GM12872 (cell line): ENCODE results near the gene C5orf15.

Source experiments
- TF ChIP-seq, protein P1 (sequence below): IDR thresholded peaks from 3 replicates; pipeline ENCODE4 v1.5.1; 2011; ENCODE audit warnings: low read depth, mild to moderate bottlenecking, low read length, moderate library complexity; ENCODE audit not compliant: insufficient read depth

C5orf15 gene

DNA sequence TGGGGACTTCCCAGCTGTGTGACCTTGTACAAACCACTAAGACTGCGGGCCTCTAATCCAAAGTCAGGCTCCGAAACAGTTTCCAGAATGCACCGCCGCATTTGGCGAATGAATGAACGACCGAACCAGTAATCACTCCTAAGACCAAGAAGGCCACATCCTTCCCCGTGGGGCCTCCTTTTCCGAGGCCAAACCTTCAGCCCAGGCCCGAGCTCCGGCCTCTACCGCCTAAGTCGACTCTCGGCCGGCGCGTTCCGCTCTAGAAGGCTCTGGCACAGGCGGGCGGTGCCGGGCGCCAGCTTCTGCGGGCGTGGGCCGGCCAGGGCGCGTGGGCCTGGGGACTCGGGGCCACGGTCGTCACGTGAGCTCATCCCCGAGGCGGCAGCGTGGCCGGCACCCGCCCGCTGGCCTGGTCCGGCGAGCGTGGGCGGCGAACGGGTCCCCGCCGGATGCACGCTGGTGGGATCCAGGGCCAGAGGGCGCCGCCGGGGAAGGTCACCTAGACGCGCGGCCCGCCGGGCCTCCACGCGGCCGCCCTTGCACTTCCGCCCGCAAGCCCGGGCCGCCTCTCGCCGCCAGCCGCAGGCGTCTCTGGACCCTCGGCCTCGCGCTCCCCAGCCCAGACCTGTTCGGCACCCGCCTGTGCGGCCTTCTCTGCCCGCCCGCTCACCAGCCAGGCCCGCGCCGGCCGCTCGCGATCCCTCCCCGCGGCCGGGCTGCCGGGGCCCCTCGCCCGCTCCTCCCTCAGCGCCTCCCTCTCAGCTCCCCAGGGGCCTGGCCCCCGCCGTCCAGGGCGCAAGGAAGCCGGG lies 35.6 kb upstream of the C5orf15 start:
- TF ChIP-seq, protein P1, sequence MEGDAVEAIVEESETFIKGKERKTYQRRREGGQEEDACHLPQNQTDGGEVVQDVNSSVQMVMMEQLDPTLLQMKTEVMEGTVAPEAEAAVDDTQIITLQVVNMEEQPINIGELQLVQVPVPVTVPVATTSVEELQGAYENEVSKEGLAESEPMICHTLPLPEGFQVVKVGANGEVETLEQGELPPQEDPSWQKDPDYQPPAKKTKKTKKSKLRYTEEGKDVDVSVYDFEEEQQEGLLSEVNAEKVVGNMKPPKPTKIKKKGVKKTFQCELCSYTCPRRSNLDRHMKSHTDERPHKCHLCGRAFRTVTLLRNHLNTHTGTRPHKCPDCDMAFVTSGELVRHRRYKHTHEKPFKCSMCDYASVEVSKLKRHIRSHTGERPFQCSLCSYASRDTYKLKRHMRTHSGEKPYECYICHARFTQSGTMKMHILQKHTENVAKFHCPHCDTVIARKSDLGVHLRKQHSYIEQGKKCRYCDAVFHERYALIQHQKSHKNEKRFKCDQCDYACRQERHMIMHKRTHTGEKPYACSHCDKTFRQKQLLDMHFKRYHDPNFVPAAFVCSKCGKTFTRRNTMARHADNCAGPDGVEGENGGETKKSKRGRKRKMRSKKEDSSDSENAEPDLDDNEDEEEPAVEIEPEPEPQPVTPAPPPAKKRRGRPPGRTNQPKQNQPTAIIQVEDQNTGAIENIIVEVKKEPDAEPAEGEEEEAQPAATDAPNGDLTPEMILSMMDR, result no peak

DNA sequence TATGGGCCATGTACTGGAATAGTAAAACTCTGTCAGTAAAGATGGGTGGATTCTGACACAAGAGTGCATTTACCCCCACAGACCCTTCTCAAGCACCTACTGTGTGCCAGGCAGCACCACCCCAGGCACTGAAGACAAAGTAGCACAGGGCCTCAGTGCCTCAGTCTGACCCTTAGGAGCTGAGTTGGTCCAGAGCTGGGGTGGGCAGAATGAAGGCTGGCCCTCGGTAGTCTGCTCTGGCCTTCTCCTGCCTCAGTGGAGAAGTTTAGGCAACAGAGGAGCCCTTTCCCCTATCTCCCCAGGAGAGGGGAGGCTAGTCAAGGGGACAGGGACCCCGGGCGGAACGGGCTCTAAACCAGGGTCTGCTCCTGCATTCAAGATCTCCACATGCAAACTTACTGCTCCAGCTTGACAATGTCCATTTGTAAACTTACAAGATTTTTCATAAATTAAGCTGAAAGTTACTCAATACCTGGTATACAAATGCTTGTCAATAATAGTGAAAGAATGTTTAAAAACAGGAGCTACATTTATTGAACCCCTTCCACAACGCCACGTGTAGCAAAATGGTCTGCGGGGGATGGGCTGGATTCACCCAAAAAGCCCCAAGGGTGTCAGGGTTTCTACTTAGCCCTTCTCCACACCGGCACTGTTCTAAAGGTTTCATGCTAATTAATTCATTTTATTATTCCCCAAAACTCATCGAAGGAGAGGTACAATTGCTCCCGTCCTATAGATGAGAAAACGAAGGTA lies 34.8 kb upstream of the C5orf15 start:
- TF ChIP-seq, protein P1, result no peak

DNA sequence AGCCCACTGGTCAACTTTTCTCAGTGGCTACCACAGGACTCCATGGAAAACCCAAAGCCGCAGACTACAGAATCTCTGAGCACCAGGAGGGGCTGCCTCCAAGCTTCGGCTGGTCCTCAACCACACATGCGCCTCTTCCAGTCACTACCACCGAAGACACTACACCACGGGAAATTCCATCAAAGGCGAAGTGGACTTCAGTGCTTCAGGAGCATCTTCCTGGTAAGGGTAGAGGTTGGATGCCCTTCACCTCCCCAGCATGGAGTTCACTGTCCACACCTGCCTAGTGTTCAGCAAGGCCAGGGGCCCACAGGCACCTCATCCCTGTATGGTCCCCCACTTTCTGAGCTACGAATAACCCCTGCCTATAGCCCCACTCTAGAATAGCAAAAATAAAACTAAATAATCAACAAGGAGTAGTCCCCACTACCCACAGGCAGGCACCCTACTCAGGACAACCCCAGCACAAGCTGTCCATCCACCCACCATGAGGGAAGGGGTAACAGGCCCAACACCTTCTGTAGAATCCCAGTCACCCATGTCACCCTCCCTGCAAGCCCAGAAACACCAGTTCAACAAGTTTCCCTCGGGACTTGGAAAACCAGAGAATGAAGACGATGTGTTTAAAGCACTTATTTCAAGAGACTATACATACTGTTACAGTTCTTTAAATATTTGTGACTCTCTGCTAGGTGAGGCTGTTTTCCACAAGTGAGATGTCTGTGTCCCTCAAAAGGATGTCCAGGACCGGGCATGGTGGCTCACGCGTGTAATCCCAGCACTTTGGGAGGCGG lies 33.7 kb upstream of the C5orf15 start:
- TF ChIP-seq, protein P1, result no peak

DNA sequence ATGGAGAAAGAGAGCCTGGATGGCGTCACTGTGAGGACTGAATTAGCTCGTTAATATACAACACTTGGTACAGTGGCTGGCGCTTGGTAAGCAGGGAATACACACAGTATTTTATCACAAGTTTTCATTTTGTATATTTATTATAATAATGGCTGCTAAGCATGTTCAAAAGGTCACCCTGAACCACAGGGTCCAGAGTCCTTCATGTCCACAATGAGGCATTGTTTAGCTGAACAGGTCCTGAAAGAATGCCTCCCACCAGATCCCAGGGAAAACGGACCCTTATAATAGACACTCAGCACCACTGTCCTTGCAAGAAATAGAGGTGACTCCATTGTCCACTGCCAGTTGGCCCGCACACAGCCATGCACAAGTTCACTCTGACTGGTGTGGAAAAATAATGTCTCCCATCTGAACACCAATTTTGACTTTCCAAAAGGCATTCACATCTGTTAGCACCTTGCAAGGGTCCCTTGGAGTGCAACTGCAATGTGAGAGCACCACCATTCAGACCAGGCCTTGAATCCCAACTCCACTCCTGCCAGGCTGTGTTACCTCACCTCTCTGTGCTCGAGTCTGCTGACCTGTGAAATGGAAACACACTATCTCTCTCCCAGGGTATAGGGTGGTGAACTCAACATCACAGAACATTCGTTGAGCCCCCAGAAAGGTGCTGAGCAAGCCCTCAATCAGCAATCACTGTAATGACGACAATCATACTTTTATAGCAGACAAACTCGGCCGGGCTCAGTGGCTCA lies 32.5 kb upstream of the C5orf15 start:
- TF ChIP-seq, protein P1, result no peak

DNA sequence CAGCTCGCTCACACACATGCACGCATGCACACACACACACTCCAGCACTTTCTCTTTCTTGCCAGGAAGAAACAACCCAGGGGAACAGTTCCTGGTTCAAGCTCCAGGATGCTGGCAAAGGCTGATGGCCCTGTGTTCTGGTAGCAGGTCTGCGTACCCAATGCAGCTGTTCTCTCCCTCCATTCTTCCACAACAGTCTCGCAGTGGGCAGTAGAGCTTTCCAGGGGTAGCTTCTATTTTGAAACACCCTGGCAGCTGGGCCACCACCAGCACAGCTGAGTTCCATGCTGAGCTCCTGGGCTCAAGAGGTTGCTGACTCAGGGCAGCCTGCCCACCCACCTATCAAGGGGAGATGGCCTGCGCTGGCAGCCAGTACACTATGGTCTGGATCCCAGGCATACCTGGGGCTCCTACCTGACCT lies 31.7 kb upstream of the C5orf15 start:
- TF ChIP-seq, protein P1, result no peak

DNA sequence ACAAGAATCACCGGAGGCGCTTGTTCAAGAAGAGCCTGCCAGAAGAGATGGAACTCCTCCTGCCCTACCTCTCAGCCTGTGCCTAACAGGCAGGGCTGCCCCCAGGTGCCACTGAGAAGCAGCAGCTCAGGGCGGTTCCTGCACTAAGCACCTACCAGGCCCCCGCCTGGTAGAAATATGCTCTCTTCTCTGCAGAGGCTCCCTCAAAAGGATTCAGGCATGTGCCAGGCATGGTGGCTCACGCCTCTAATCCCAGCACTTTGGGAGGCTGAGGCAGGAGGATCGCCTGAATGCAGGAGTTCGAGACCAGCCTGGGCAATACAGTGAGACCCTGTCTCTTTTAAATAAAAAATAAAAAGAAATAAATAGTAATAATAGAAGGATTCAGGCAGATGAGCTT lies 30.4 kb upstream of the C5orf15 start:
- TF ChIP-seq, protein P1, result no peak
